Astrocyte (in vitro differentiated cells and primary cell): Measurements from ENCODE around the gene UBE2L6.

Experiments
- CTCF ChIP-seq: IDR thresholded peaks from 2 replicates; pipeline ENCODE4 v1.5.1; 2011; ENCODE audit warnings: low read depth, mild to moderate bottlenecking, inconsistent platforms, low read length, moderate library complexity; ENCODE audit not compliant: insufficient read depth
- EZH2 ChIP-seq: IDR thresholded peaks from 2 replicates; pipeline ENCODE4 v1.6.1; 2012; ENCODE audit warnings: mild to moderate bottlenecking, low read length, inconsistent platforms; ENCODE audit not compliant: insufficient read depth

GRCh38 chr11:57586711-57587245 is 19.3 kb upstream of the UBE2L6 start:
- no peak for TF ChIP-seq CTCF
- TF ChIP-seq EZH2 = no peak
